ENCODE results near the gene CAPSL.

DNA sequence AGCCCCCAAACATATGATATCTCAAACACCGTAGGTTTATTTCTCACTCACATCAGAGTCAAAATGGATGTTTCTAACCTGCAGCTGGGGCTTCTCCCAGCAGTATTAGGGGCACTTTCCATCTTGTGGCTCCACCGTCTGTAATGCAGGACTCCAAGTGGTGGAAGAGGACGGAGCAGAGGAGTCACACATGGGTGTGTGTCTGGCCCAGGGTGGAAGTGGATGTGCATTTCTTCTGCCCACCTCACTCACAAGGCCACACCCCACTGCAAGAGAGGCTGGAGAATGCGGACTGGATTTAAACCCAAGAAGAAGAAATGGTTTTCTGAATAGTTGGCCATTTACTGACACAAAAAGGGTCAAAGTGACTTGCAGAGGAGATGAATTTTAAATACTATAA, 67.8 kb downstream of the CAPSL start:
- TF ChIP-seq, protein P1, sequence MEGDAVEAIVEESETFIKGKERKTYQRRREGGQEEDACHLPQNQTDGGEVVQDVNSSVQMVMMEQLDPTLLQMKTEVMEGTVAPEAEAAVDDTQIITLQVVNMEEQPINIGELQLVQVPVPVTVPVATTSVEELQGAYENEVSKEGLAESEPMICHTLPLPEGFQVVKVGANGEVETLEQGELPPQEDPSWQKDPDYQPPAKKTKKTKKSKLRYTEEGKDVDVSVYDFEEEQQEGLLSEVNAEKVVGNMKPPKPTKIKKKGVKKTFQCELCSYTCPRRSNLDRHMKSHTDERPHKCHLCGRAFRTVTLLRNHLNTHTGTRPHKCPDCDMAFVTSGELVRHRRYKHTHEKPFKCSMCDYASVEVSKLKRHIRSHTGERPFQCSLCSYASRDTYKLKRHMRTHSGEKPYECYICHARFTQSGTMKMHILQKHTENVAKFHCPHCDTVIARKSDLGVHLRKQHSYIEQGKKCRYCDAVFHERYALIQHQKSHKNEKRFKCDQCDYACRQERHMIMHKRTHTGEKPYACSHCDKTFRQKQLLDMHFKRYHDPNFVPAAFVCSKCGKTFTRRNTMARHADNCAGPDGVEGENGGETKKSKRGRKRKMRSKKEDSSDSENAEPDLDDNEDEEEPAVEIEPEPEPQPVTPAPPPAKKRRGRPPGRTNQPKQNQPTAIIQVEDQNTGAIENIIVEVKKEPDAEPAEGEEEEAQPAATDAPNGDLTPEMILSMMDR (IDR thresholded peaks at IDR 0.05; ENCODE audit: low read length), result no peak
- TF ChIP-seq EZH2 (IDR thresholded peaks at IDR 0.05; ENCODE audit: borderline replicate concordance, low read length), result no peak
